GM12865 (cell line): Measurements from ENCODE around the gene TNRC6C.

Experiments used
- DNase-seq: peaks from one replicate; pipeline ENCODE4 v3.0.0; 2010; ENCODE audit warnings: low read depth
- H3K4me3 ChIP-seq: 2 replicates; pipeline ENCODE4 v1.5.1; 2011; ENCODE audit warnings: mild to moderate bottlenecking, low read depth, low read length, control low read depth
- TF ChIP-seq, protein P1 (sequence below): IDR thresholded peaks from 2 replicates; pipeline ENCODE4 v1.5.1; 2011; ENCODE audit warnings: low read length, control low read depth, low read depth, inconsistent platforms; ENCODE audit not compliant: insufficient read depth; ENCODE audit errors: missing control alignments

TNRC6C gene

DNA sequence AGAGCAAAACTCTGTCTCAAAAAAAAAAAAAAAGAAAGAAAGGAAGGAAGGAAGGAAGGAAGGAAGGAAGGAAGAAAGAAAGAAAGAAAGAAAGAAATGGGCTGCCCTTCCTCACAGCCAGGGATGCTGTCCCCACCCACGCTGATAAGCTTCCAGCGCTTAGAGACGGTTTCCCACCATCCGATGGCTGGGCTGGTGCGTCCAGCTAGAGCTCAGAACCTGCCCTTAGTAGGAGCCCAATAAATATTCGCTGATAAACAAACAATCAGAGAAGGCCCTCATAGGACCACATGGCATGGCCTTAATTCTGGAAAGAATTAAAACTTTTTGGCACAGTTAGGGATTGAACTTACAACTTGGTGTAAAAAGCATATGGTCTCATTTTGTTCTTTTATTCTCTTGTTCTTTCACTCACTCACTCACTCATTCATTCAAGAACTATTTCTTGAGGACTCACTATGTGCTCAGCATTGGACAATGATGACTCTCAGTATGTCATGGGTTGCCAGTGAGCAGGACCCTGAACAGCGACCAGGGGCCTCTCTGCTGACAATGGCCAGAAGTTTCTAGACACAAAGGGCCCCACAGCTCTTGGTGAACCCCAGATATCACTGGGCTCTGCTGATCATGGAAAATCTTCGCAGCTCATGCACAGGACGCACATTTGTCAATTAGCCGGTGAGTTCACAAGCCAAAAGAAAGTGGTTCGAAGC, 32.5 kb upstream of the TNRC6C start:
- no peak overlapping the region for H3K4me3 ChIP-seq
- DNase-seq, result no peak
- TF ChIP-seq, protein P1, sequence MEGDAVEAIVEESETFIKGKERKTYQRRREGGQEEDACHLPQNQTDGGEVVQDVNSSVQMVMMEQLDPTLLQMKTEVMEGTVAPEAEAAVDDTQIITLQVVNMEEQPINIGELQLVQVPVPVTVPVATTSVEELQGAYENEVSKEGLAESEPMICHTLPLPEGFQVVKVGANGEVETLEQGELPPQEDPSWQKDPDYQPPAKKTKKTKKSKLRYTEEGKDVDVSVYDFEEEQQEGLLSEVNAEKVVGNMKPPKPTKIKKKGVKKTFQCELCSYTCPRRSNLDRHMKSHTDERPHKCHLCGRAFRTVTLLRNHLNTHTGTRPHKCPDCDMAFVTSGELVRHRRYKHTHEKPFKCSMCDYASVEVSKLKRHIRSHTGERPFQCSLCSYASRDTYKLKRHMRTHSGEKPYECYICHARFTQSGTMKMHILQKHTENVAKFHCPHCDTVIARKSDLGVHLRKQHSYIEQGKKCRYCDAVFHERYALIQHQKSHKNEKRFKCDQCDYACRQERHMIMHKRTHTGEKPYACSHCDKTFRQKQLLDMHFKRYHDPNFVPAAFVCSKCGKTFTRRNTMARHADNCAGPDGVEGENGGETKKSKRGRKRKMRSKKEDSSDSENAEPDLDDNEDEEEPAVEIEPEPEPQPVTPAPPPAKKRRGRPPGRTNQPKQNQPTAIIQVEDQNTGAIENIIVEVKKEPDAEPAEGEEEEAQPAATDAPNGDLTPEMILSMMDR, result no peak

DNA sequence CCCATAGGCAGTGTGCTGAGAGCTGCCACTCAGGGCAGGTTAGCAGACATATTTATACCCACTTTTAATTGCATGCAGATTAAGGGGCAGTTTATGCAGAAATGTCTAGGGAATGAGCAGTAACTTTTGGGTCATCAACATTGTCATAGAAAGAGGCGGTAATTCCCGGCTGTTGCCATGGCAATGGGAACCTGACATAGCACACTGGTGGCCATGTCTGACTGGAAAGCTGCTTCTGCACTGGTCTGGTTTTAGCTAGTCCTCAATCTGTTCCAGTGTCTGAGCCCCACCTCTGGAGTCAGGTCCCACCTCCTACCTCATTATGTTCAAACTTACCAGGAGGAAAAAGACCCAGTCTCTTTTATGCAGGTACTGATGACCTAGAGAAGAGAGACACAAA, 31.5 kb upstream of the TNRC6C start:
- no peak overlapping the region for H3K4me3 ChIP-seq
- DNase-seq, result no peak
- TF ChIP-seq, protein P1, result no peak

DNA sequence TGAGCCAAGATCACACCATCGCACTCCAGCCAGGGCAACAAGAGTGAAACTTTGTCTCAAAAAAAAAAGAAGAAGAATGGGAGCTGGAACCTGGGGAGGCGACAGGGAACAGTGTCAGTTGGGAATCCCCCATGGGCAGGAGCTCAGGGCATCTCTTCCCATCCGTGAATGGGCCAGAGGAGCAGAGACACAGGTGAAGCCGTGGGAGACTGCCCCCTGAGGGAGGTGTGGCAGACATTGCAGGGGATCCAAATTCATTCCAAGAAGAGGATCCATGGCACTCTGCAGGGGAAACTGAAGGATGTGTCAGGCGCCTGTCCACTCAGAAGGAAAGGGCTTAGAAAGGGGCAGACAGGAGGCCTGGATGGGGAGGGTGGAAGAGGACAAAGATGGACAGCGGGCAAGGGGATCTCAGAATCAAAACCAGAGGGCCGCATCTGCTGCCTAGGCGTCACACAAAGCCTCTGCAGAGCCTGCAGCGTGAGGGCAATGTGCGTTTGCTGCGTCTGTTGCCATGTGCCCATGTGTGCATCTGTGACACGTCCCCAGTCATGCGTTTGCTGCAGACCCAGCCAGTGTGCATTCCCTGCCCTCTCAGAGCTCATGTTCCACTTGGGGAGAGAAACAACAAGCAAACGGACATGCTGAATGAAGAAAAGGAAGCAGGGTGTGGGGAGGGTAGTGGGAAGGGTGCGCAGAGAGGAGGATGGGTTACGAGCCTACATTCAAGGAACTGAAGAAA, 30.6 kb upstream of the TNRC6C start:
- no peak for DNase-seq
- TF ChIP-seq, protein P1, result no peak
- no peak overlapping the region for H3K4me3 ChIP-seq

DNA sequence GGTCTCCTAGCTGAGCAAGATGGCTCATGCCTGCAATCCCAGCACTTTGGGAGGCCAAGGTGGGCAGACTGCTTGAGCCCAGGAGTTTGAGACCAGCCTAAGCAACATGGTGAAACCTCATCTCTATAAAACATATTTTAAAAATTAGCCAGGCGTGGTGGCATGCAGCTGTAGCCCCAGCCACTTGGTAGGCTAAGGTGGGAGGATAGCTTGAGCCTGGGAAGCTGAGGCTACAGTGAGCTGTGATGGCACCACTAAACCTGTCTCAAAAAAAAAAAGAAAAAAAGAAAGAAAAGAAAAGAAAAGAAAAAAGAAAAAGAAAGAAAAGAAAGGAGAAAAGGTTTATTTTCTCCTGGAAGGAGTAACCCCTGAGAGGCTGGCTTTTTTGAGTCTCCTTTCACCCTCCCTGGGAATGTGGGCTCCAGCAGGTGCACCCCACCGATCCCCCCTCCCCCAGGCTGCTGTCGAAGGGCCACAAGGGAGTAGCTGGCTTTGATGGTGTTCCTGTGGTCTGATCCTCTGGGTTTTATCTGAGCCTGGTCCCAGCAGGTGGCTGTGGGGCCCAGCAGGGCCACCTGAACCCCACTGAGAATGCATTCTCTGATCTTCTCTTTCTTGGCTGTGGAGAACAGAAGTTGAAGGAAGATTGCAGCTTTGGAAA, 29.9 kb upstream of the TNRC6C start:
- no peak for DNase-seq
- H3K4me3 ChIP-seq, result no peak overlapping the region
- TF ChIP-seq, protein P1, result no peak

DNA sequence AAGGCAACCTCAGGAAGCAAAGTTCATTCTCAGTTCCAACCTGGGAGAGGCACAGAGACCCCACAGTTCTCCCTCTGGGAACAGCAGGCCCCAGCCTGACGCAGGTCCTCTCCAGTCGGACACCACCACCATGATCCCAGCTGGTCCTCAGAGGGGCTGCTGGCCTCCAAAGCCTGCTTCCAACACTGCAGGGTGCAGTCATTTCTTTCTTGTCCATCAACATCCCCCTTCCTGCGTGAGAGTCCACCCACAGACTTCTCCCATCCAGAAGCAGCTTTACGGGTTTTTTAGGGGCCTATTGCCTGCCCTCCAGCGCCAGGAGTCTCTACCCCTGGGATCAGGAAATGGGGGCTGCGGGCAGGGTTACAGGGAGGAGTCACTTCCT, 29.3 kb upstream of the TNRC6C start:
- TF ChIP-seq, protein P1, result no peak
- no peak overlapping the region for H3K4me3 ChIP-seq
- no peak for DNase-seq

DNA sequence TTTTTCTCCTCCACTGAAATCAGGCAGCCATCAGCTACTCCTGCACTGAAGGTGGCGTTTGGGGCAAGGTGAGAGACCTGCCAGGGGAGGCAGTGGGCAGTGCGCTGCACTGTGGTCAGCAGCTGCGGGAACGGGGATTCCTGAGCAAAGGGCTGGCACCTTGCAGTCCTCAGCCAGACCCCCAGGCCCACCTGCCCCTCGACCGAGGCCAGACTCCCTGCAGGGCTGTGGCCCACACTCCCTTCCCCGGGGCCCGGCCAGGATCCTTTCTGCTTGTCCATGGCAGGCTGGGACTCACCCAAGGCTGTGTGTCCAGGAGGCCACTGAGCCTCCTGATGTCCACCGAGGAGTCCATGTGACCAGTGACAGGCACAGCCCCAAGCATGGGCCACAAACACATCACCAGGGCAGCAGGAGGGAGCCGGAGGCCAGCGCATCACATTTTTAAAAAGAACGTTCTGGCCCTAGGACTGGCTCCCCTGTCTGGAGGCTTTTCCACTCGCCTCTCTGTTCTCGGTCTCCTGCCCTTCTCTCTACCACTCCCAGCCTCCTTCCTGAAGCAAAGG, 28.5 kb upstream of the TNRC6C start:
- no peak overlapping the region for H3K4me3 ChIP-seq
- no peak for DNase-seq

More for the DNA sequence above, 28.5 kb upstream of the TNRC6C start:
- TF ChIP-seq, protein P1, result no peak
